ENCODE measurements around the gene SLC7A10. TPM values are rescaled to one million over a fixed set of nuclear protein-coding genes. Genes with fewer than 3 reads are reported as not detected.

Gene SLC7A10
- total RNA-seq, 1 experiment from 2014 or later: 2.9 TPM

GRCh38 chr19:33219261-33219815 is 6.3 kb downstream of the SLC7A10 start:
- Histone ChIP-seq H4K8ac (replicated peaks; ENCODE audit: insufficient read length, low read depth, low read length) (no peak overlapping the region), H3K79me1 (ENCODE audit: insufficient read depth, low read depth, low read length, poor library complexity, severe bottlenecking) (no peaks in the 10 kb centered on the region), H3K27me3 (ENCODE audit: insufficient read depth, low read length) (0 out of 2 replicates have a peak, but pooled peaks cover 3% of the 10 kb centered on the region), H3K79me2 (ENCODE audit: insufficient read depth, low read length) (no peaks in the 10 kb centered on the region), H3K23ac (ENCODE audit: insufficient read length, low read depth, low read length) (no peak overlapping the region), H3K18ac (ENCODE audit: insufficient read length, low read depth, low read length) (no peak overlapping the region), H3K4me2 (ENCODE audit: insufficient read depth, insufficient read length, low read length) (no peak overlapping the region), H2BK15ac (ENCODE audit: low read depth, low read length) (no peak overlapping the region), H2BK5ac (ENCODE audit: insufficient read length, low read length) (no peak overlapping the region), H4K5ac (ENCODE audit: insufficient read length, low read depth, low read length) (no peak overlapping the region), H4K91ac (ENCODE audit: insufficient read length, low read depth, low read length) (no peak overlapping the region), H2BK12ac (ENCODE audit: insufficient read length, low read depth, low read length) (no peak overlapping the region), H3K4me1 (ENCODE audit: insufficient read depth, low read length) (no peaks in the 10 kb centered on the region), H4K20me1 (ENCODE audit: control insufficient read depth, insufficient read depth, insufficient read length) (no peaks in the 10 kb centered on the region), H3K9me3 (ENCODE audit: control insufficient read depth, low read depth, low read length) (no peaks in the 10 kb centered on the region), H2BK20ac (ENCODE audit: low read depth, low read length, poor library complexity, severe bottlenecking) (no peak overlapping the region), H3K14ac (ENCODE audit: insufficient read depth, low read length) (no peak overlapping the region), H2AFZ (ENCODE audit: low read length) (no peak overlapping the region), H3K23me2 (ENCODE audit: insufficient read length, low read depth, low read length, poor library complexity, severe bottlenecking) (no peaks in the 10 kb centered on the region), H3T11ph (ENCODE audit: low read length) (no peak overlapping the region), H2AK5ac (ENCODE audit: insufficient read length, low read length) (no peak overlapping the region), H3K4ac (ENCODE audit: low read depth, low read length) (no peak overlapping the region), H3K27ac (ENCODE audit: insufficient read length, low read depth, low read length) (no peak overlapping the region), H2BK120ac (ENCODE audit: low read depth, low read length, poor library complexity, severe bottlenecking) (no peak overlapping the region), H3K56ac (ENCODE audit: insufficient read length, low read depth, low read length) (no peak overlapping the region), H3K9ac (ENCODE audit: extremely low read depth, insufficient read length, low read length) (no peak overlapping the region)
- Mint-ChIP-seq H3K4me1 (peaks cover 8 to 16% of the 10 kb centered on the region in 2 experiments), H3K27ac (no peak overlapping the region), H3K36me3 (ENCODE audit: insufficient read depth in 1 of 3, low read depth in 3 of 3) (no peaks in the 10 kb centered on the region), H3K27me3 (ENCODE audit: low read depth) (peaks cover 22% of the 10 kb centered on the region), H3K4me3 (no peak overlapping the region), H3K9me3 (no peaks in the 10 kb centered on the region)
- no CpG with 5 or more reads among the region's 12 CpGs for WGBS (ENCODE audit: extremely low coverage, insufficient read length, low lambda C conversion rate)
- TF ChIP-seq CTCF (conservative IDR thresholded peaks at IDR 0.05): peak; percentile 67
- peak; percentile 63 for DNase-seq
